Type B pancreatic cell (in vitro differentiated cells): Measurements from ENCODE around the gene MYO10. TPM values are rescaled to one million over a fixed set of nuclear protein-coding genes. Genes with fewer than 3 reads are reported as not detected.
A peak's percentile ranks its signal among the peaks of the same experiment; 100 is the strongest.

Experiments
- DNase-seq: peaks from one replicate; pipeline ENCODE4 v3.0.0; 2021; ENCODE audit warnings: mixed read lengths; ENCODE audit not compliant: unreplicated experiment; ENCODE audit errors: extremely low spot score
- H3K27ac Mint-ChIP-seq: 2 replicates; pipeline ENCODE4 v1.8.0; 2021; ENCODE audit warnings: mild to moderate bottlenecking, mixed read lengths
- H3K27me3 Mint-ChIP-seq: 2 replicates; pipeline ENCODE4 v1.8.0; 2021; ENCODE audit warnings: mixed read lengths
- H3K36me3 Mint-ChIP-seq: 2 replicates; pipeline ENCODE4 v1.8.0; 2021; ENCODE audit warnings: mixed read lengths
- H3K4me1 Mint-ChIP-seq: one replicate; pipeline ENCODE4 v1.8.0; 2021; ENCODE audit warnings: mixed read lengths; ENCODE audit not compliant: unreplicated experiment
- H3K4me3 Mint-ChIP-seq: 2 replicates; pipeline ENCODE4 v1.8.0; 2021; ENCODE audit warnings: mild to moderate bottlenecking, mixed read lengths
- H3K9me3 Mint-ChIP-seq: 2 replicates; pipeline ENCODE4 v1.8.0; 2021; ENCODE audit warnings: mixed read lengths
- CTCF ChIP-seq: fragments of 200-600 bp; sonication (generic); conservative IDR thresholded peaks from 2 replicates; pipeline ENCODE4 v1.5.0; 2021; ENCODE audit warnings: antibody characterized with exemption, mild to moderate bottlenecking
- total RNA-seq: library from RNA; stranded (reverse); gene quantifications from 2 replicates; pipeline ENCODE4 v1.2.1, GENCODE V29; 2021; ENCODE audit warnings: low replicate concordance

MYO10 gene
- total RNA-seq, 1 donor from 2014 or later: 52.5 TPM

- no peak for TF ChIP-seq CTCF
- H3K9me3 Mint-ChIP-seq: no peaks in the 10 kb centered on the region
- H3K36me3 Mint-ChIP-seq: peaks cover 14% of the 10 kb centered on the region
- H3K4me3 Mint-ChIP-seq: no peak overlapping the region
- H3K27me3 Mint-ChIP-seq: no peaks in the 10 kb centered on the region
- peaks cover 54% of the 10 kb centered on the region for H3K4me1 Mint-ChIP-seq
- no peak for DNase-seq
- H3K27ac Mint-ChIP-seq: no peak overlapping the region
These were observed 69.8 kb downstream of the MYO10 start for GRCh38 chr5:16866273-16866672.

GRCh38 chr5:16865151-16865550, 70.9 kb downstream of the MYO10 start:
- H3K4me3 Mint-ChIP-seq: no peak overlapping the region
- H3K4me1 Mint-ChIP-seq: peaks cover 51% of the 10 kb centered on the region

GRCh38 chr5:16864631-16865131, 71.4 kb downstream of the MYO10 start:
- no peak for DNase-seq
- TF ChIP-seq CTCF: no peak
- peaks cover 49% of the 10 kb centered on the region for H3K4me1 Mint-ChIP-seq
- no peak overlapping the region for H3K4me3 Mint-ChIP-seq
- H3K27me3 Mint-ChIP-seq: no peaks in the 10 kb centered on the region
- no peak overlapping the region for H3K27ac Mint-ChIP-seq
- H3K9me3 Mint-ChIP-seq: no peaks in the 10 kb centered on the region
- H3K36me3 Mint-ChIP-seq: peaks cover 14% of the 10 kb centered on the region

More at GRCh38 chr5:16865151-16865550, 70.9 kb downstream of the MYO10 start:
- DNase-seq: no peak
- peaks cover 14% of the 10 kb centered on the region for H3K36me3 Mint-ChIP-seq
- H3K27ac Mint-ChIP-seq: no peak overlapping the region
- no peaks in the 10 kb centered on the region for H3K27me3 Mint-ChIP-seq
- H3K9me3 Mint-ChIP-seq: no peaks in the 10 kb centered on the region
- no peak for TF ChIP-seq CTCF

- Mint-ChIP-seq H3K9me3 (no peaks in the 10 kb centered on the region), H3K27ac (no peak overlapping the region), H3K36me3 (peaks cover 14% of the 10 kb centered on the region), H3K4me1 (peaks cover 49% of the 10 kb centered on the region), H3K4me3 (no peak overlapping the region), H3K27me3 (no peaks in the 10 kb centered on the region)
- DNase-seq: no peak
- TF ChIP-seq CTCF: no peak
These were observed 72.6 kb downstream of the MYO10 start for GRCh38 chr5:16863469-16863946.

- DNase-seq: no peak
- H3K4me3 Mint-ChIP-seq: peak overlapping the region; percentile 26
- no peak for TF ChIP-seq CTCF
- no peaks in the 10 kb centered on the region for H3K9me3 Mint-ChIP-seq
- peaks cover 13% of the 10 kb centered on the region for H3K36me3 Mint-ChIP-seq
- H3K27me3 Mint-ChIP-seq: no peaks in the 10 kb centered on the region
- H3K27ac Mint-ChIP-seq: no peak overlapping the region
- peaks cover 45% of the 10 kb centered on the region for H3K4me1 Mint-ChIP-seq
These were observed 73.3 kb downstream of the MYO10 start for GRCh38 chr5:16862777-16863176.

- H3K27me3 Mint-ChIP-seq: no peaks in the 10 kb centered on the region
- H3K36me3 Mint-ChIP-seq: peaks cover 7% of the 10 kb centered on the region
- TF ChIP-seq CTCF: no peak
- no peak for DNase-seq
- no peak overlapping the region for H3K4me3 Mint-ChIP-seq
- H3K4me1 Mint-ChIP-seq: peaks cover 44% of the 10 kb centered on the region
- no peaks in the 10 kb centered on the region for H3K9me3 Mint-ChIP-seq
- no peak overlapping the region for H3K27ac Mint-ChIP-seq
These were observed 76.7 kb downstream of the MYO10 start for GRCh38 chr5:16859346-16859745.
